HFFc6 (cell line): ENCODE results near the gene FBLN2. TPM values are rescaled to one million over a fixed set of nuclear protein-coding genes. Genes with fewer than 3 reads are reported as not detected.

Experiments
- DNase-seq: peaks from one replicate; pipeline ENCODE4 v3.0.0-alpha.2; 2018
- H3K27ac Mint-ChIP-seq: 2 replicates; pipeline ENCODE4 v1.8.0; 2020; ENCODE audit warnings: mild to moderate bottlenecking, mixed read lengths
- H3K27me3 Mint-ChIP-seq: 2 replicates; pipeline ENCODE4 v1.8.0; 2021; ENCODE audit warnings: mild to moderate bottlenecking, moderate library complexity, mixed read lengths; ENCODE audit not compliant: insufficient read depth
- H3K36me3 Mint-ChIP-seq: 2 replicates; pipeline ENCODE4 v1.8.0; 2021; ENCODE audit warnings: low read depth, mixed read lengths
- H3K4me1 Mint-ChIP-seq: 2 replicates; pipeline ENCODE4 v1.8.0; 2020; ENCODE audit warnings: low read depth, mixed read lengths
- H3K4me3 Mint-ChIP-seq: 2 replicates; pipeline ENCODE4 v1.8.0; 2020; ENCODE audit warnings: mild to moderate bottlenecking, moderate library complexity, mixed read lengths
- H3K9me3 Mint-ChIP-seq: 2 replicates; pipeline ENCODE4 v1.8.0; 2020; ENCODE audit warnings: mild to moderate bottlenecking, mixed read lengths
- total RNA-seq, 6 experiments: library from RNA; stranded (reverse); fragmentation: NEBNext Ultra II Directional; extraction: Animal tissue kit (Norgen Biotek cat#: 25700); gene quantifications; 2 replicates in 1 of 6; 3 replicates in 5 of 6; pipeline ENCODE4 v1.2.3, GENCODE V29; 2021
- TF ChIP-seq, protein P1 (sequence below): fragments of 200-600 bp; sonication (generic); IDR thresholded peaks from 2 replicates; pipeline ENCODE4 v1.5.0; 2021; ENCODE audit warnings: antibody characterized with exemption, mild to moderate bottlenecking

Gene FBLN2
- total RNA-seq, 6 experiments from 2014 or later = 55.7 to 84.5 (median 69.4) TPM

DNA sequence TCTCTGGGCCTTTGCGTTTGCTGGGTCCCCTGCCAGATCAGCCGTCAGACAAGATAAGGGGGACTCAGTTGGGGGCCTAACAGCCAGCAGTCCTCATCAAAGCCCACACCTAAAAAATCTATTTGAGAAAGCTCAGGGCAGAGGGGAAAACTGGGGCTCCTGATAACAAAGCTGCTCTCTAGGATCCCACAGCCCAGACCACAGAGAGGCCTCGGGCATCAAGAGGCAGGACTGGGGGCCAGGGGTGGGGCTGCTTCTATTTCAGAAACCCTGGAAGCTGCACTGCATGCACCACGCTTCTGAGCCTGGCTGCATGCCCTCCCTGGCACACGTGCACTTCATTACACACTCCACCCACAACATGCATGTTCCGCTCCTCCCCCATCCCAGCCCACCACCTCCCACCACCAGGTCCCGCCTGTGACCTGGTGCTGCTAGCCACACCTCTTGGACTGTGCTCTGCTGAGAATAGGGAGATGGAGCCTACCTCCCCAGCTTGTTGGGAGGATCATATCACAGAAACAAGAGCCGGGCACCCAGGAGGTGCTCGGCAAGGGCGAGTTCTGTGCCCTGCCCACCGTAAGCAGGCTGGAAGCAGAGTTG lies 26.6 kb downstream of the FBLN2 start:
- no peaks in the 10 kb centered on the region for H3K9me3 Mint-ChIP-seq
- TF ChIP-seq, protein P1, sequence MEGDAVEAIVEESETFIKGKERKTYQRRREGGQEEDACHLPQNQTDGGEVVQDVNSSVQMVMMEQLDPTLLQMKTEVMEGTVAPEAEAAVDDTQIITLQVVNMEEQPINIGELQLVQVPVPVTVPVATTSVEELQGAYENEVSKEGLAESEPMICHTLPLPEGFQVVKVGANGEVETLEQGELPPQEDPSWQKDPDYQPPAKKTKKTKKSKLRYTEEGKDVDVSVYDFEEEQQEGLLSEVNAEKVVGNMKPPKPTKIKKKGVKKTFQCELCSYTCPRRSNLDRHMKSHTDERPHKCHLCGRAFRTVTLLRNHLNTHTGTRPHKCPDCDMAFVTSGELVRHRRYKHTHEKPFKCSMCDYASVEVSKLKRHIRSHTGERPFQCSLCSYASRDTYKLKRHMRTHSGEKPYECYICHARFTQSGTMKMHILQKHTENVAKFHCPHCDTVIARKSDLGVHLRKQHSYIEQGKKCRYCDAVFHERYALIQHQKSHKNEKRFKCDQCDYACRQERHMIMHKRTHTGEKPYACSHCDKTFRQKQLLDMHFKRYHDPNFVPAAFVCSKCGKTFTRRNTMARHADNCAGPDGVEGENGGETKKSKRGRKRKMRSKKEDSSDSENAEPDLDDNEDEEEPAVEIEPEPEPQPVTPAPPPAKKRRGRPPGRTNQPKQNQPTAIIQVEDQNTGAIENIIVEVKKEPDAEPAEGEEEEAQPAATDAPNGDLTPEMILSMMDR = no peak
- no peaks in the 10 kb centered on the region; the same call in 1 of the 2 replicates for H3K27me3 Mint-ChIP-seq
- no peaks in the 10 kb centered on the region for H3K36me3 Mint-ChIP-seq
- no peak overlapping the region for H3K27ac Mint-ChIP-seq
- H3K4me1 Mint-ChIP-seq = peaks cover 43% of the 10 kb centered on the region
- no peak for DNase-seq
- no peak overlapping the region for H3K4me3 Mint-ChIP-seq

DNA sequence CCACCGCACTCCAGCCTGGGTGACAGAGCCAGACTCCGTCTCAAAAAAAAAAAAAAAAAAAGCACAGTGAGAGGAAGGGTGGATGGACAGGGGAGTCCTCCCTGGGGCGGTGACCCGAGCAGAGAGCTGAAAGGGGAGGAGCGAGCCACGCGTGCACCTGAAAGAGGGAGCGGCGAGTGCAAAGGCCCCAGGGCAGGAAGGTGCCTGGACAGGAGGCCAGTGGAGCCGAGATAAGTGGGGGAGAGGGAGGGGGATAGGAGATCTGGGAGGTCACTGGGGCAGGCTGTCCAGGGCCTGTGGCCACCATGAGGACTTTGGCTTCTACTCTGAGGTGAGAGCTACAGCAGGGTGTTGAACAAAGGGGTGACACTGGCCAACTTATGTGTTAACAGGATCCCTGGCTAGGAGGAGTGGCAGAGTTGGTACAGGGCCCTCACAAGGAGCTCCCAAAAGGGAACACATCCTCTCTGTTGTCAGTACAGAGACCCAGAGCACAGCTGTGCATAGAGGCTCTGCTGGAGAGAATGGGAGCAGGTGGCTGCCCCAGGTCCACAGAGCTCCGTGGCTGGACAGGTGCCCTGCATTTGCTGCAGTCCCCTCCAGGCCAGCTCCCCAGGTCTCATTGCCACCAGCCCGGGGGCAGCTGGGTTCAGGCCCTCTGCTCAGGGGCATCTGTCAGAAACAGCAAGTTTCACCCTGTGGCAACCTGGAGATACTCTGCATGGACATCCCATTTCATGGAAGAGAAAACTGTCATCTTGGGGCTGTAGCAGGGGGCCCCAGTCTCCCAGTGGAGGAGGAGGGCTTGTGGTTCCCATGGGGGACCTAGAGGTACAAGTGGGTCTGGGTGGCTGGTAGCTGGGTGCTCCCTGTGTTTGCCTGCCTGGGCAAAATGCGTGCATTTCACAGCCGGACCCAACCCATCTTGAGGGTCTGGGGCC lies 28.5 kb downstream of the FBLN2 start:
- TF ChIP-seq, protein P1 = no peak
- Mint-ChIP-seq H3K27ac (no peak overlapping the region), H3K9me3 (no peaks in the 10 kb centered on the region), H3K36me3 (no peaks in the 10 kb centered on the region), H3K27me3 (no peaks in the 10 kb centered on the region; the same call in 1 of the 2 replicates), H3K4me1 (peaks cover 47% of the 10 kb centered on the region), H3K4me3 (no peak overlapping the region)
- no peak for DNase-seq

DNA sequence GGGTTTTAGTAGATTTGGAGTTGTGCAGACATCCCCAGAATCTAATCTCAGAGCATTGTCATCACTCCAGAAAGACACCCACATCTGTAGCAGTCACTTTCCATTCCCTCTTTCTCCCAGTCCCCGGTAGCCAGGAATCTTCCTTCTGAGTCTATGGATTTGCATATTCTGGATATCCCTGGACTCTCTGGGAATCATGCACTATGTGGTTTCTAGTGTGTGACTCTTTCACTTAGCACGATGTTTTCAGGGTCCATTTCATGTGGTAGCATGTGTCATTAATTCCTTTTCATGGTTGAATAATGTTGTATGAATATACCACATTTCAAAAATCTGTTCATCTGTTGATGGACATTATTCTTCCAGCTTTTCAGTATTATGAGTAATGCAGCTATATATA lies 29.3 kb downstream of the FBLN2 start:
- Mint-ChIP-seq H3K27me3 (no peaks in the 10 kb centered on the region; the same call in 1 of the 2 replicates), H3K4me1 (peaks cover 47% of the 10 kb centered on the region), H3K36me3 (no peaks in the 10 kb centered on the region), H3K4me3 (no peak overlapping the region), H3K27ac (no peak overlapping the region), H3K9me3 (no peaks in the 10 kb centered on the region)
- TF ChIP-seq, protein P1 = no peak
- DNase-seq = no peak

DNA sequence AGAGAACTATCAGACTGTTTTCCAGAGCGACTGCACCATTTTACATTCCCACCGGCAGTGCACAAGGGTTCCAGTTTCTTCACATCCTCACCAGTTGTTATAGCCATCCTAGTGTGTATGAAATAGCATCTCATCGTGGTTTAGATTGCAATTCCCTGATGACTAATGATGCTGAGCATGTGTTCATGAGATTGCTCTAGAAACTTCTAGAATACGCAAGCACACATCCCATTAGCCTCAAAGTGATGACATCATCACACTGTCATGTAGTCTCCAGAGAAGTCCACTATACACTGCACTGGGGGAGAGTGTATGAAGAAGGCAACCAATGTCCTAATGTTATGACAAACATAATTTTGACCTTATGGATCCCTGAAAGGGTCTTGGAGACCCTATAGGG lies 30.1 kb downstream of the FBLN2 start:
- Mint-ChIP-seq H3K27ac (no peak overlapping the region; the same call in 1 of the 2 replicates), H3K27me3 (no peaks in the 10 kb centered on the region; the same call in 1 of the 2 replicates), H3K36me3 (no peaks in the 10 kb centered on the region), H3K4me3 (no peak overlapping the region), H3K4me1 (peaks cover 47% of the 10 kb centered on the region), H3K9me3 (no peaks in the 10 kb centered on the region)
- TF ChIP-seq, protein P1 = no peak
- DNase-seq = peak; percentile 92

DNA sequence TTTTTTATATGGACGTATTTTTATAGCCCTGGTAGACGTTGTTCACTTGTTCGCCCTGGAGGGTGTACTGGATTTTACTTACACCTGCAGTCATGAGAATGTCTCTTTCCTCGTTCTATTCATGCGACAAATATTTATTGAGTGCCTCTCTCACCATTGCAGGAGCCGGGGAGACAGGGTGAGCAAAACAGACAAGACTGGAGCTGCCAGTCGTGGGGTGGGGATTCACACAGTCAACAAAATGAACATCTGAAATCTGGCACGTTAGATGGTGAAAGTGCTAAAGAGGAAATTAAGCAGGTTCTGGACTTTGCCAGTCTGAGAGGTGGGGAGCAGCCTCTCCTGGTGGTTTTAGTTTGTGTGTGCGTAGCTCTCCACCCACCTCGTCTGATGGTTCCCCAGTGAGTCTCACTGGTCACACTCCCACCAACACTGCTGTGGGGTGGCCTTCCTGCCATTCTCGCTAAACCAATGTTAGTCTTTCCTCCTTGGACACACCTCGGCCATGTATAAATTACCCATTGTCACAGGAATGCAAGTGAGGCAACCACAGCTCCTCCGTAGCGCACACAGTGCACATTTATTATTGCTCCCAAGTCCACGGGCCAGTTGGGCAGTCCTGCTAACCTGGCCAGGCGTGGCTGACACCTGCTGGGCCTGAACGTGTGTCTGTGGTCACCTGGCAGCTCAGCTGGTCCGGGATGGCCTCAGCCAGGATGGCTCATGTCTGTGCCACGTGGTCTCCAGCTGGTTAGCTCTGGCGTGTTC lies 31.5 kb downstream of the FBLN2 start:
- TF ChIP-seq, protein P1 = no peak
- no peak overlapping the region for H3K4me3 Mint-ChIP-seq
- no peaks in the 10 kb centered on the region for H3K36me3 Mint-ChIP-seq
- no peak for DNase-seq
- H3K9me3 Mint-ChIP-seq = no peaks in the 10 kb centered on the region
- peaks cover 34% of the 10 kb centered on the region for H3K4me1 Mint-ChIP-seq
- no peaks in the 10 kb centered on the region; the same call in 1 of the 2 replicates for H3K27me3 Mint-ChIP-seq
- H3K27ac Mint-ChIP-seq = no peak overlapping the region
